ENCODE results near the gene HLF. TPM values are rescaled to one million over a fixed set of nuclear protein-coding genes. Genes with fewer than 3 reads are reported as not detected.
A peak's percentile ranks its signal among the peaks of the same experiment; 100 is the strongest.

HLF gene
- total RNA-seq, 4 donors from 2014 or later = 2.5 to 10.0 (median 5.4) TPM

- no peaks in the 10 kb centered on the region for H3K36me3 ChIP-seq
- H3K27ac ChIP-seq = peak overlapping the region in 2 of 4 donors; percentile 20 to 89
- H3K27me3 ChIP-seq = no peaks in the 10 kb centered on the region
- DNase-seq = no peak
- no peaks in the 10 kb centered on the region for H3K9me3 ChIP-seq
- H3K4me1 ChIP-seq = peaks cover 0 to 47% (median 7%) of the 10 kb centered on the region in 4 donors
- TF ChIP-seq CTCF (IDR thresholded peaks at IDR 0.05) (no peak), POLR2A (IDR thresholded peaks at IDR 0.05) (no peak)
- H3K4me3 ChIP-seq = no peak overlapping the region
These were observed 17.6 kb downstream of the HLF start for GRCh38 chr17:55282379-55282702.

GRCh38 chr17:55282741-55283140 is 18.0 kb downstream of the HLF start:
- Histone ChIP-seq H3K27me3 (no peaks in the 10 kb centered on the region), H3K4me3 (no peak overlapping the region), H3K9me3 (no peaks in the 10 kb centered on the region), H3K36me3 (no peaks in the 10 kb centered on the region), H3K27ac (peak overlapping the region in 2 of 4 donors; percentile 20 to 89), H3K4me1 (peaks cover 0 to 51% (median 7%) of the 10 kb centered on the region in 4 donors)
- TF ChIP-seq CTCF (IDR thresholded peaks at IDR 0.05) = no peak
- no peak for TF ChIP-seq POLR2A (IDR thresholded peaks at IDR 0.05)
- DNase-seq = no peak

GRCh38 chr17:55283256-55283965 is 18.7 kb downstream of the HLF start:
- no peak for DNase-seq
- H3K9me3 ChIP-seq = no peaks in the 10 kb centered on the region
- no peak for TF ChIP-seq CTCF (IDR thresholded peaks at IDR 0.05)
- no peak for TF ChIP-seq POLR2A (IDR thresholded peaks at IDR 0.05)
- H3K27me3 ChIP-seq = no peaks in the 10 kb centered on the region
- H3K4me3 ChIP-seq = no peak overlapping the region
- H3K36me3 ChIP-seq = no peaks in the 10 kb centered on the region
- peak overlapping the region in 3 of 4 donors; percentile 20 to 89 (median 87) for H3K27ac ChIP-seq
- H3K4me1 ChIP-seq = peaks cover 0 to 53% (median 7%) of the 10 kb centered on the region in 4 donors

GRCh38 chr17:55284001-55284884 is 19.5 kb downstream of the HLF start:
- H3K4me1 ChIP-seq = peaks cover 0 to 50% (median 7%) of the 10 kb centered on the region in 4 donors

GRCh38 chr17:55284944-55285339 is 20.2 kb downstream of the HLF start:
- no peaks in the 10 kb centered on the region for H3K27me3 ChIP-seq
- peaks cover 0 to 50% (median 7%) of the 10 kb centered on the region in 4 donors for H3K4me1 ChIP-seq
- TF ChIP-seq CTCF (IDR thresholded peaks at IDR 0.05) (no peak), POLR2A (IDR thresholded peaks at IDR 0.05) (no peak)
- no peak overlapping the region for H3K4me3 ChIP-seq
- no peaks in the 10 kb centered on the region for H3K36me3 ChIP-seq
- H3K27ac ChIP-seq = peak overlapping the region; percentile 49 to 89 (median 75)
- no peaks in the 10 kb centered on the region for H3K9me3 ChIP-seq
- DNase-seq = no peak

More at GRCh38 chr17:55284001-55284884, 19.5 kb downstream of the HLF start:
- H3K36me3 ChIP-seq = no peaks in the 10 kb centered on the region
- TF ChIP-seq CTCF (IDR thresholded peaks at IDR 0.05) (no peak), POLR2A (IDR thresholded peaks at IDR 0.05) (no peak)
- DNase-seq = peak in 1 of 3 donors; percentile 48
- H3K9me3 ChIP-seq = no peaks in the 10 kb centered on the region
- H3K4me3 ChIP-seq = no peak overlapping the region
- peak overlapping the region; percentile 49 to 89 (median 75) for H3K27ac ChIP-seq
- no peaks in the 10 kb centered on the region for H3K27me3 ChIP-seq

All from Peyer's patch (tissue), 4 donors.